HG03196 (cell line): ENCODE data around the gene STRN3.
"Not testable (repeated sequence)": the region's sequence is repeated elsewhere in the genome, so short reads cannot be mapped to it uniquely, and the experiment has no call there.

Experiments
- ATAC-seq: cut with Tn5 transposase; IDR thresholded peaks from one replicate; pipeline ENCODE4 v1.9.1; 2021; ENCODE audit not compliant: unreplicated experiment

STRN3 gene

GRCh38 chr14:31026077-31026449 lies at the start of gene STRN3:
Gene STRN3, minus strand, starts transcription at chr14:31026379. Its CDS starts 194 bp downstream, at chr14:31026185.
- ATAC-seq, result peak; percentile 19

GRCh38 chr14:31075144-31075543 lies 49.0 kb upstream of the STRN3 start:
- ATAC-seq, result no peak

- ATAC-seq, result no peak
Observed at GRCh38 chr14:31071151-31071550, 45.0 kb upstream of the STRN3 start.

- no peak for ATAC-seq
Observed at GRCh38 chr14:31070431-31070830, 44.3 kb upstream of the STRN3 start.

GRCh38 chr14:31069343-31069742 lies 43.2 kb upstream of the STRN3 start:
- ATAC-seq, result no peak

- ATAC-seq, result peak; percentile 56
Observed at GRCh38 chr14:31068235-31068634, 42.1 kb upstream of the STRN3 start.

GRCh38 chr14:31062908-31063307 lies 36.7 kb upstream of the STRN3 start:
- ATAC-seq, result not testable (repeated sequence)

GRCh38 chr14:31060253-31060875 lies 34.2 kb upstream of the STRN3 start:
- ATAC-seq, result no peak

GRCh38 chr14:31059152-31059924 lies 33.2 kb upstream of the STRN3 start:
- no peak for ATAC-seq

- no peak for ATAC-seq
Observed at GRCh38 chr14:31057701-31058364, 31.7 kb upstream of the STRN3 start.

GRCh38 chr14:31057035-31057434 lies 30.9 kb upstream of the STRN3 start:
- ATAC-seq, result no peak

GRCh38 chr14:31052905-31053586 lies 26.9 kb upstream of the STRN3 start:
- ATAC-seq, result not testable (repeated sequence)

- no peak for ATAC-seq
Observed at GRCh38 chr14:31051511-31051910, 25.3 kb upstream of the STRN3 start.

- no peak for ATAC-seq
Observed at GRCh38 chr14:31051023-31051422, 24.8 kb upstream of the STRN3 start.

GRCh38 chr14:31047503-31047902 lies 21.3 kb upstream of the STRN3 start:
- no peak for ATAC-seq

GRCh38 chr14:31045501-31046080 lies 19.4 kb upstream of the STRN3 start:
- ATAC-seq, result no peak

GRCh38 chr14:31043379-31043778 lies 17.2 kb upstream of the STRN3 start:
- ATAC-seq, result no peak

GRCh38 chr14:31042893-31043292 lies 16.7 kb upstream of the STRN3 start:
- ATAC-seq, result not testable (repeated sequence)

GRCh38 chr14:31042300-31042699 lies 16.1 kb upstream of the STRN3 start:
- ATAC-seq, result no peak

GRCh38 chr14:31038521-31039166 lies 12.5 kb upstream of the STRN3 start:
- no peak for ATAC-seq
